ENCODE results near the gene ZNF557. TPM values are rescaled to one million over a fixed set of nuclear protein-coding genes. Genes with fewer than 3 reads are reported as not detected.

The ZNF557 gene
- total and polyA plus RNA-seq, 2 of the 4 experiments (the other 2 are of a cell fraction), result 3.7 to 21.1 TPM

- no peak overlapping the region for H2AK9ac ChIP-seq (replicated peaks; ENCODE audit: low read depth, low read length, poor library complexity)
- in situ Hi-C loops (cut with MboI; ENCODE audit: low sequenced_read_pairs) (loop anchor here (25.0 kb wide), 1 partner anchor 688 kb away; no protein-coding TSS in a partner anchor), dilution Hi-C loops (cut with HindIII; ENCODE audit: low sequenced_read_pairs, unreplicated experiment) (no loop called here), intact Hi-C loops (cut with micrococcal nuclease) (no loop called here)
- CTCF ChIA-PET, result no interaction called here
- no TSS peak for BruUV-seq (replicated peaks)
- 79 to 100% methylated on average over 1 of the region's 3 CpGs for WGBS, 2 experiments (ENCODE audit: extremely low coverage in 2 of 2, insufficient read length in 1 of 2)
- no peak overlapping the region for H2BK15ac ChIP-seq (ENCODE audit: low read depth, low read length)
- H2BK20ac ChIP-seq (ENCODE audit: low read depth, low read length), result no peak overlapping the region
- H3K27me3 ChIP-seq (ENCODE audit: control insufficient read depth, insufficient read depth, low read length), result no peaks in the 10 kb centered on the region
- no peak overlapping the region for H2BK120ac ChIP-seq (ENCODE audit: low read depth, low read length)
- no peak overlapping the region for H2BK5ac ChIP-seq (ENCODE audit: low read depth, low read length, poor library complexity, severe bottlenecking)
- no peak overlapping the region for H4K5ac ChIP-seq (ENCODE audit: low read depth, low read length)
- H3K9me1 ChIP-seq (ENCODE audit: insufficient read depth, low read length), result no peaks in the 10 kb centered on the region; the same call in 1 of the 2 replicates
- DNase-seq (no peak), ATAC-seq (ENCODE audit: low read depth) (no peak)
- H3K18ac ChIP-seq (ENCODE audit: low read depth, low read length), result no peak overlapping the region
- no peak overlapping the region for H2AFZ ChIP-seq (replicated peaks; ENCODE audit: low read length, poor library complexity)
- no peak overlapping the region for H4K8ac ChIP-seq (ENCODE audit: low read depth in 2 of 2, low read length in 2 of 2)
- H4K20me1 ChIP-seq (ENCODE audit: insufficient read depth, low read length), result no peaks in the 10 kb centered on the region
- no peaks in the 10 kb centered on the region for H3K79me1 ChIP-seq (ENCODE audit: low read depth in 1 of 2, low read length in 2 of 2)
- H2AK5ac ChIP-seq (ENCODE audit: low read depth, low read length), result no peak overlapping the region
- H3K4ac ChIP-seq (ENCODE audit: low read depth, low read length), result no peak overlapping the region
- no peak overlapping the region for H3K56ac ChIP-seq (ENCODE audit: extremely low read depth, insufficient read depth, low read length)
- H3K23ac ChIP-seq (ENCODE audit: low read depth, low read length), result no peak overlapping the region
- H3K27ac ChIP-seq (ENCODE audit: insufficient read depth, low read length), result no peak overlapping the region
- H3K36me3 ChIP-seq (ENCODE audit: control insufficient read depth, insufficient read depth, low read length), result peaks cover 36% of the 10 kb centered on the region
- no peak overlapping the region for H3K14ac ChIP-seq (replicated peaks; ENCODE audit: low read depth, low read length)
- POLR2A ChIA-PET (ENCODE audit: unreplicated experiment), result no interaction called here
- no peak overlapping the region for H4K91ac ChIP-seq (ENCODE audit: insufficient read depth, low read depth, low read length)
- TF ChIP-seq CEBPB (IDR thresholded peaks at IDR 0.05; ENCODE audit: low read depth, low read length) (no peak), ELK1 (IDR thresholded peaks at IDR 0.05; ENCODE audit: borderline replicate concordance, low read depth, low read length) (no peak), CTCF (conservative IDR thresholded peaks at IDR 0.05; ENCODE audit: low read depth, low read length) (no peak), FOS (IDR thresholded peaks at IDR 0.05; ENCODE audit: low read depth, low read length) (no peak), MXI1 (IDR thresholded peaks at IDR 0.05; ENCODE audit: borderline replicate concordance, low read depth, low read length) (no peak), BHLHE40 (IDR thresholded peaks at IDR 0.05; ENCODE audit: low read depth, low read length) (no peak), MAZ (IDR thresholded peaks at IDR 0.05; ENCODE audit: borderline replicate concordance, low read depth, low read length) (no peak), USF2 (IDR thresholded peaks at IDR 0.05; ENCODE audit: low read depth, low read length) (no peak), RCOR1 (IDR thresholded peaks at IDR 0.05; ENCODE audit: insufficient replicate concordance, low read length) (no peak), RAD21 (IDR thresholded peaks at IDR 0.05; ENCODE audit: low read length) (no peak), MAFK (IDR thresholded peaks at IDR 0.05; ENCODE audit: low read depth, low read length) (no peak), SMC3 (IDR thresholded peaks at IDR 0.05; ENCODE audit: low read depth, low read length) (no peak), POLR2A (IDR thresholded peaks at IDR 0.05; ENCODE audit: low read depth, low read length) (no peak), NFE2L2 (IDR thresholded peaks at IDR 0.05; ENCODE audit: low read depth, low read length) (no peak), RFX5 (IDR thresholded peaks at IDR 0.05; ENCODE audit: low read depth, low read length) (no peak), CHD1 (IDR thresholded peaks at IDR 0.05; ENCODE audit: low read depth, low read length) (no peak)
- peaks cover 12% of the 10 kb centered on the region for H3K9me3 ChIP-seq (ENCODE audit: control insufficient read depth, insufficient read depth, low read length)
- H3K4me3 ChIP-seq (ENCODE audit: insufficient read depth, low read depth, low read length), result no peak overlapping the region
- H3K4me2 ChIP-seq (ENCODE audit: low read depth, low read length), result no peak overlapping the region
- H3K4me1 ChIP-seq (ENCODE audit: control insufficient read depth, insufficient read depth, low read length), result no peaks in the 10 kb centered on the region
- no peak overlapping the region for H3K9ac ChIP-seq (ENCODE audit: low read depth, low read length)
Observed at GRCh38 chr19:7124782-7125181, 55.3 kb downstream of the ZNF557 start.

Data from IMR-90 (cell line).